Endothelial cell of umbilical vein (primary cell): Measurements from ENCODE around the gene CENPK. TPM values are rescaled to one million over a fixed set of nuclear protein-coding genes. Genes with fewer than 3 reads are reported as not detected.

ENCODE experiments used
- Bru-seq: library from RNA; stranded (reverse); fragments of 400-500 nt; gene quantifications from one replicate; lab custom pipeline; 2021; lab: Mats Ljungman, UMichigan
- BruChase-seq, 2 experiments: library from RNA; stranded (reverse); fragments of 400-500 nt; gene quantifications; one replicate each; lab custom pipeline; 2021; lab: Mats Ljungman, UMichigan
- BruUV-seq: library from RNA; stranded (reverse); fragments of 400-500 nt; replicated peaks from 2 replicates; lab custom pipeline; 2021; lab: Mats Ljungman, UMichigan
- CTCF ChIA-PET: fragments of 300-600, 350-600 bp; sonication (Branson Sonifier 250); formaldehyde crosslinking; loops from one replicate; lab custom pipeline; 2021; ENCODE audit warnings: antibody characterized with exemption, inconsistent platforms; lab: Charles Lee
- POLR2A ChIA-PET: fragments of 300-600, 350-600 bp; sonication (Branson Sonifier 250); formaldehyde crosslinking; loops from one replicate; lab custom pipeline; 2021; ENCODE audit warnings: antibody characterized with exemption, inconsistent platforms; lab: Charles Lee
- DNase-seq: peaks from one replicate; pipeline ENCODE4 v3.0.0-alpha.2; 2011; ENCODE audit warnings: low read depth, low spot score
- FAIRE-seq: peaks from 2 replicates; lab custom pipeline; 2011; peaks lifted over from hg19 to GRCh38; lab: Jason Lieb, UNC
- H2AFZ ChIP-seq: 2 replicates; pipeline ENCODE4 v1.6.0; 2012; ENCODE audit warnings: low read depth, low read length, control low read depth, inconsistent platforms
- H3K27ac ChIP-seq: 2 replicates; pipeline ENCODE4 v1.5.1; 2011; ENCODE audit warnings: low read depth, mild to moderate bottlenecking, control low read depth, low read length, moderate library complexity; ENCODE audit not compliant: insufficient read depth
- H3K27me3 ChIP-seq, 2 experiments: 2 replicates each; pipeline versions ENCODE4 v1.6.0 to v1.6.1; 2011; ENCODE audit warnings: low read length in 2 of 2, mixed read lengths in 1 of 2; ENCODE audit not compliant: control insufficient read depth in 2 of 2, insufficient read depth in 2 of 2
- H3K36me3 ChIP-seq, 2 experiments: 2 replicates in 1 of 2; 3 replicates in 1 of 2; pipeline ENCODE4 v1.5.1; 2011; ENCODE audit warnings: low read length in 2 of 2, mild to moderate bottlenecking in 1 of 2, moderate library complexity in 1 of 2; ENCODE audit not compliant: control insufficient read depth in 2 of 2, insufficient read depth in 2 of 2; ENCODE audit errors: extremely low read depth in 1 of 2
- H3K4me1 ChIP-seq: 3 replicates; pipeline ENCODE4 v1.5.1; 2011; ENCODE audit warnings: mild to moderate bottlenecking, low read length; ENCODE audit not compliant: control insufficient read depth, insufficient read depth; ENCODE audit errors: extremely low read depth
- H3K4me2 ChIP-seq: 2 replicates; pipeline ENCODE4 v1.6.1; 2011; ENCODE audit warnings: low read length, control low read depth, mixed read lengths; ENCODE audit not compliant: insufficient read depth
- H3K4me3 ChIP-seq, 3 experiments: fragments of 200-600 bp in 1 of 3; sonication (generic), shearing (Covaris generic) in 1 of 3; replicated peaks in 1 of 3; 2 replicates each; pipeline ENCODE4 v1.5.1; 2011 to 2016; ENCODE audit warnings: control low read depth in 3 of 3, low read length in 3 of 3, mild to moderate bottlenecking in 2 of 3, inconsistent platforms in 1 of 3, low read depth in 1 of 3, moderate library complexity in 1 of 3; ENCODE audit not compliant: insufficient read depth in 1 of 3
- H3K79me2 ChIP-seq: 2 replicates; pipeline ENCODE4 v1.6.0; 2012; ENCODE audit warnings: low read length, inconsistent platforms; ENCODE audit not compliant: control insufficient read depth, insufficient read depth
- H3K9ac ChIP-seq: replicated peaks from 2 replicates; pipeline ENCODE3; 2011; ENCODE audit warnings: low read length, control low read depth; ENCODE audit not compliant: insufficient read depth; ENCODE audit errors: extremely low read depth
- H3K9me1 ChIP-seq: replicated peaks from 3 replicates; pipeline ENCODE4 v1.6.0; 2011; ENCODE audit warnings: mild to moderate bottlenecking, low read length; ENCODE audit not compliant: control insufficient read depth, insufficient read depth; ENCODE audit errors: extremely low read depth
- H3K9me3 ChIP-seq: replicated peaks from 2 replicates; pipeline ENCODE4 v1.5.1; 2012; ENCODE audit warnings: low read length, inconsistent platforms; ENCODE audit not compliant: control insufficient read depth, insufficient read depth
- H4K20me1 ChIP-seq: replicated peaks from 2 replicates; pipeline ENCODE3; 2011; ENCODE audit warnings: mild to moderate bottlenecking, low read length; ENCODE audit not compliant: control insufficient read depth, insufficient read depth; ENCODE audit errors: extremely low read depth
- MAX ChIP-seq: IDR thresholded peaks from 2 replicates; pipeline ENCODE4 v1.6.1; 2011; ENCODE audit not compliant: insufficient read depth, insufficient read length
- POLR2AphosphoS5 ChIP-seq: IDR thresholded peaks from 2 replicates; pipeline ENCODE4 v1.6.1; 2012; ENCODE audit warnings: low read depth, mild to moderate bottlenecking, control low read depth, low read length, moderate library complexity; ENCODE audit not compliant: insufficient read depth
- dilution Hi-C: fragments of 300-500 bp; cut with MboI; formaldehyde crosslinking; loops from one replicate; pipeline ENCODE4 v1.15.0; 2019; ENCODE audit warnings: low sequenced_read_pairs; ENCODE audit not compliant: extremely low pct_ligation_motif_present
- intact Hi-C: fragments of 100-400 bp; cut with micrococcal nuclease; formaldehyde crosslinking; loops from one replicate; pipeline ENCODE4 v1.10.0; 2022
- long read RNA-seq: library from polyadenylated mRNA; stranded (forward); transcript quantifications from one replicate; pipeline ENCODE4 v2.0.0, GENCODE V29; 2021
- polyA minus RNA-seq, 3 experiments: library from RNA; depleted of rRNA, polyadenylated mRNA; stranded (reverse); fragments of >200 nt; gene quantifications; 1 replicate in 1 of 3; 2 replicates in 2 of 3; pipeline ENCODE4 v1.2.3, GENCODE V29; 2011
- polyA plus RNA-seq, 4 experiments: library from polyadenylated mRNA; depleted of rRNA in 3 of 4; stranded (reverse) in 3 of 4; unstranded in 1 of 4; fragments of >200 nt; gene quantifications; 2 replicates each; pipeline versions ENCODE4 v1.2.1 to v1.2.3, GENCODE V29; 2011 to 2012; ENCODE audit warnings: missing spikeins in 1 of 4
- total RNA-seq: library from RNA; stranded (reverse); gene quantifications from 2 replicates; pipeline ENCODE4 v1.2.3, GENCODE V29; 2021

CENPK gene
- total RNA-seq: 49.3 and 50.7 TPM in 2 replicates
- 4.4 and 8.0 TPM in 2 replicates for polyA plus RNA-seq
- 9.1 and 9.2 TPM in 2 replicates for polyA plus RNA-seq (2011; cell fraction: cytosol; rRNA removed)
- 22.8 and 38.9 TPM in 2 replicates for polyA plus RNA-seq (2011; cell fraction: nucleus; rRNA removed)
- 16.8 and 23.9 TPM in 2 replicates for polyA plus RNA-seq (2012)
- 15.0 and 16.0 TPM in 2 replicates for polyA minus RNA-seq
- 9.1 TPM for polyA minus RNA-seq (2011; cell fraction: cytosol; rRNA and poly(A)+ RNA removed)
- polyA minus RNA-seq (2011; cell fraction: nucleus; rRNA and poly(A)+ RNA removed): 42.7 and 86.8 TPM in 2 replicates
- Bru-seq, nascent RNA: percentile 92 among the genes with signal in this experiment
- BruChase-seq, experiment 1, labeled RNA remaining after a 6-hour chase: percentile 86 among the genes with signal in this experiment
- percentile 95 among the genes with signal in this experiment for BruChase-seq, experiment 2, labeled RNA remaining after a 2-hour chase
- long read RNA-seq, transcript CENPK-202 (11 exons, 1,734 nt): major isoform, 60 of 147 reads
- long read RNA-seq, transcript CENPK-208 (11 exons, 1,586 nt): minor isoform, 8 of 147 reads
- long read RNA-seq, transcript CENPK-215 (11 exons, 1,697 nt): minor isoform, 17 of 147 reads
- long read RNA-seq, partial matches to known transcripts: 7 of 147 reads
- long read RNA-seq, other reads (novel, unspliced or antisense): 53 of 147 reads

- H3K27me3 ChIP-seq: no peaks in the 10 kb centered on the region
- H3K27ac ChIP-seq: peak within 1 kb of the TSS; percentile 71
- peak within 1 kb of the TSS; percentile 49 to 85 (median 72) for H3K4me3 ChIP-seq
- peak within 1 kb of the TSS; percentile 88 for H3K9ac ChIP-seq
- ChIA-PET POLR2A (no interaction called here), CTCF (interaction anchor here (0.5 to 3.2 kb wide), 7 partner anchors 10 to 752 kb away, joined by 3 to 16 read pairs (median 4); no protein-coding TSS in a partner anchor)
- peak within 1 kb of the TSS; percentile 90 for H2AFZ ChIP-seq
- no peaks in the 10 kb centered on the region for H3K36me3 ChIP-seq
- TSS peak; percentile 72 for BruUV-seq
- intact Hi-C loops: loop anchor here (1.0 kb wide), 1 partner anchor 928 kb away; no protein-coding TSS in a partner anchor
- FAIRE-seq (peak; percentile 89), DNase-seq (peak; percentile 98)
- TF ChIP-seq POLR2AphosphoS5: peak; percentile 74
- no peak for TF ChIP-seq MAX
- H3K4me2 ChIP-seq: peak within 1 kb of the TSS; percentile 96
- dilution Hi-C loops: no loop called here
- peaks cover 25% of the 10 kb centered on the region for H3K4me1 ChIP-seq
- no peaks in the 10 kb centered on the region for H4K20me1 ChIP-seq
- peaks cover 62% of the 10 kb centered on the region for H3K79me2 ChIP-seq
- no peaks in the 10 kb centered on the region for H3K9me1 ChIP-seq
- H3K9me3 ChIP-seq: no peaks in the 10 kb centered on the region
These were observed at the start of gene CENPK, which contains the start of gene PPWD1 for GRCh38 chr5:65562731-65563701. Gene CENPK (minus strand): TSS chr5:65563168. CDS start chr5:65554907, 8,261 bp downstream. Gene PPWD1 (plus strand): TSS chr5:65563296. CDS start chr5:65563311, 15 bp downstream.
